Keratinocyte (primary cell): ENCODE measurements around the gene KRTAP10-8.

Experiments used
- EZH2 ChIP-seq: IDR thresholded peaks from one replicate; pipeline ENCODE4 v1.6.1; 2012; ENCODE audit warnings: inconsistent platforms, mild to moderate bottlenecking, low read length, moderate library complexity
- TF ChIP-seq, protein P1 (sequence below), 3 experiments: IDR thresholded peaks in 1 of 3; conservative IDR thresholded peaks in 1 of 3; optimal IDR thresholded peaks in 1 of 3; 2 replicates in 2 of 3; 3 replicates in 1 of 3; pipeline versions ENCODE3 to v1.5.1; 2011; ENCODE audit warnings: low read length in 3 of 3, mild to moderate bottlenecking in 3 of 3, moderate library complexity in 2 of 3, control low read depth in 1 of 3, inconsistent platforms in 1 of 3; ENCODE audit not compliant: insufficient read depth in 2 of 3; ENCODE audit errors: extremely low read depth in 1 of 3

DNA sequence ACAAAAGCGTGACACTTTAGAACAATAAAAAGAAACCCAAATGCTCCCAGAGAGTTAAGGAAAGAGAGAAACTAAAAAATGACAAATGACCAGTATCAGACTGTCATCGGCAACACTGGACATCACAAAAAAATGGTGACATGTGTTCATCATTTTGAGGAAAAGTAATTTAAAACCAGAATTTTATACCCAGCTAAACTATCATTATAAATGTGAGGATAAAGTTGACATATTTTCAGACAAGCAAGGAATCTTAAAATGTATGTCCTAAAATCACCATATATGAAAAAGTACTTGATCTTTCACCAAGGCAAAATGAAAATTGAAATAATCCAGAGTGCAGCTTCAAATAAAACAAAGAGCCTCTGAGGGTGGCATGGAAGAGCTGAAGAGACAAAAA lies 33.0 kb downstream of the KRTAP10-8 start:
- TF ChIP-seq, protein P1, sequence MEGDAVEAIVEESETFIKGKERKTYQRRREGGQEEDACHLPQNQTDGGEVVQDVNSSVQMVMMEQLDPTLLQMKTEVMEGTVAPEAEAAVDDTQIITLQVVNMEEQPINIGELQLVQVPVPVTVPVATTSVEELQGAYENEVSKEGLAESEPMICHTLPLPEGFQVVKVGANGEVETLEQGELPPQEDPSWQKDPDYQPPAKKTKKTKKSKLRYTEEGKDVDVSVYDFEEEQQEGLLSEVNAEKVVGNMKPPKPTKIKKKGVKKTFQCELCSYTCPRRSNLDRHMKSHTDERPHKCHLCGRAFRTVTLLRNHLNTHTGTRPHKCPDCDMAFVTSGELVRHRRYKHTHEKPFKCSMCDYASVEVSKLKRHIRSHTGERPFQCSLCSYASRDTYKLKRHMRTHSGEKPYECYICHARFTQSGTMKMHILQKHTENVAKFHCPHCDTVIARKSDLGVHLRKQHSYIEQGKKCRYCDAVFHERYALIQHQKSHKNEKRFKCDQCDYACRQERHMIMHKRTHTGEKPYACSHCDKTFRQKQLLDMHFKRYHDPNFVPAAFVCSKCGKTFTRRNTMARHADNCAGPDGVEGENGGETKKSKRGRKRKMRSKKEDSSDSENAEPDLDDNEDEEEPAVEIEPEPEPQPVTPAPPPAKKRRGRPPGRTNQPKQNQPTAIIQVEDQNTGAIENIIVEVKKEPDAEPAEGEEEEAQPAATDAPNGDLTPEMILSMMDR (optimal IDR thresholded peaks at IDR 0.05 in 1 of 3, IDR thresholded peaks at IDR 0.05 in 1 of 3, conservative IDR thresholded peaks at IDR 0.05 in 1 of 3; ENCODE audit: extremely low read depth in 1 of 3, insufficient read depth in 2 of 3, low read length in 3 of 3): no peak
- TF ChIP-seq EZH2: no peak
